SK-N-SH (cell line): ENCODE measurements around the gene SLC25A21. TPM values are rescaled to one million over a fixed set of nuclear protein-coding genes. Genes with fewer than 3 reads are reported as not detected.
A peak's percentile ranks its signal among the peaks of the same experiment; 100 is the strongest.

Source experiments
- CTCF ChIA-PET: fragments of 300-600, 350-600 bp; formaldehyde crosslinking; extraction: SDS; loops from one replicate; lab custom pipeline; 2021; lab: Yijun Ruan, JAX
- POLR2A ChIA-PET: fragments of 350-600 bp; sonication (Branson Sonifier 250); formaldehyde crosslinking; extraction: SDS; loops from one replicate; lab custom pipeline; 2020; ENCODE audit warnings: antibody characterized with exemption, inconsistent platforms; lab: Yijun Ruan, JAX
- DNase-seq: peaks from one replicate; pipeline ENCODE4 v3.0.0; 2012
- H2AFZ ChIP-seq: fragments of 200-600 bp; sonication (generic); 2 replicates; pipeline ENCODE4 v1.8.1; 2016; ENCODE audit warnings: antibody characterized with exemption, mild to moderate bottlenecking, low read depth
- H3F3A ChIP-seq: fragments of 200-600 bp; sonication (generic); replicated peaks from 2 replicates; pipeline ENCODE3; 2016; ENCODE audit warnings: antibody characterized with exemption, mild to moderate bottlenecking; ENCODE audit not compliant: insufficient read depth
- H3K27ac ChIP-seq, 2 experiments: fragments of 200-500 bp in 1 of 2; fragments of 200-600 bp in 1 of 2; sonication (Bioruptor generic) in 1 of 2; sonication (generic), shearing (Covaris generic) in 1 of 2; 2 replicates each; pipeline versions ENCODE4 v1.5.1 to v1.6.1; 2014 to 2016; ENCODE audit warnings: low read depth in 2 of 2, inconsistent platforms in 1 of 2, low read length in 1 of 2, mild to moderate bottlenecking in 1 of 2, mixed read lengths in 1 of 2
- H3K27me3 ChIP-seq: fragments of 200-600 bp; sonication (generic), shearing (Covaris generic); 2 replicates; pipeline ENCODE4 v1.6.1; 2016; ENCODE audit warnings: mixed run types; ENCODE audit not compliant: insufficient read depth
- H3K36me3 ChIP-seq, 2 experiments: fragments of 200-500 bp in 1 of 2; fragments of 200-600 bp in 1 of 2; sonication (Bioruptor generic) in 1 of 2; sonication (generic) in 1 of 2; replicated peaks in 1 of 2; 2 replicates each; pipeline versions ENCODE3 to v1.5.1; 2014 to 2016; ENCODE audit warnings: low read length in 1 of 2, mild to moderate bottlenecking in 1 of 2; ENCODE audit not compliant: insufficient read depth in 2 of 2, control insufficient read depth in 1 of 2
- H3K4me1 ChIP-seq, 2 experiments: fragments of 200-500 bp in 1 of 2; fragments of 200-600 bp in 1 of 2; sonication (Bioruptor generic) in 1 of 2; sonication (generic), shearing (Covaris generic) in 1 of 2; 2 replicates each; pipeline versions ENCODE4 v1.5.1 to v1.6.1; 2014 to 2016; ENCODE audit warnings: low read depth in 1 of 2, low read length in 1 of 2, mixed run types in 1 of 2; ENCODE audit not compliant: insufficient read depth in 2 of 2, control insufficient read depth in 1 of 2
- H3K4me2 ChIP-seq: fragments of 200-600 bp; sonication (generic), shearing (Covaris generic); 2 replicates; pipeline ENCODE4 v1.6.1; 2017; ENCODE audit warnings: mixed run types
- H3K4me3 ChIP-seq, 2 experiments: fragments of 200-500 bp in 1 of 2; fragments of 200-600 bp in 1 of 2; sonication (Bioruptor generic) in 1 of 2; sonication (generic), shearing (Covaris generic) in 1 of 2; 2 replicates each; pipeline versions ENCODE4 v1.5.1 to v1.8.1; 2014 to 2016; ENCODE audit warnings: low read depth in 2 of 2, inconsistent platforms in 1 of 2, low read length in 1 of 2, mild to moderate bottlenecking in 1 of 2, mixed read lengths in 1 of 2, moderate library complexity in 1 of 2
- H3K79me2 ChIP-seq: fragments of 200-600 bp; sonication (generic); 2 replicates; pipeline ENCODE4 v1.8.1; 2017; ENCODE audit warnings: mild to moderate bottlenecking; ENCODE audit not compliant: insufficient read depth
- H3K9ac ChIP-seq: fragments of 200-600 bp; sonication (generic); 2 replicates; pipeline ENCODE4 v1.6.1; 2017; ENCODE audit warnings: mixed run types
- H3K9me2 ChIP-seq: fragments of 200-600 bp; sonication (generic); 2 replicates; pipeline ENCODE4 v1.6.1; 2017; ENCODE audit warnings: mixed run types
- H3K9me3 ChIP-seq: fragments of 200-600 bp; sonication (generic); 2 replicates; pipeline ENCODE4 v1.6.1; 2017; ENCODE audit warnings: mixed run types, mild to moderate bottlenecking, moderate library complexity
- H4K20me1 ChIP-seq: fragments of 200-600 bp; sonication (generic); 2 replicates; pipeline ENCODE4 v1.6.1; 2017; ENCODE audit warnings: mild to moderate bottlenecking, mixed run types; ENCODE audit not compliant: insufficient read depth
- CHD2 ChIP-seq: fragments of 150-350 bp; IDR thresholded peaks from 2 replicates; pipeline ENCODE4 v1.6.1; 2018; ENCODE audit warnings: low read length; ENCODE audit not compliant: partially characterized antibody
- FOSL2 ChIP-seq: IDR thresholded peaks from 2 replicates; pipeline ENCODE4 v1.4.0; 2012; ENCODE audit warnings: low read depth, mild to moderate bottlenecking, moderate library complexity, borderline replicate concordance
- FOXJ3 ChIP-seq: sonication (generic); formaldehyde crosslinking; IDR thresholded peaks from 2 replicates; pipeline ENCODE4 v1.5.1; 2020; ENCODE audit warnings: mild to moderate bottlenecking, missing genetic modification reagents
- FOXM1 ChIP-seq: IDR thresholded peaks from 2 replicates; pipeline ENCODE4 v1.4.0; 2012; ENCODE audit warnings: low read depth, mild to moderate bottlenecking
- GATA2 ChIP-seq: sonication (generic); formaldehyde crosslinking; IDR thresholded peaks from 2 replicates; pipeline ENCODE4 v1.5.0; 2020; ENCODE audit warnings: mild to moderate bottlenecking, missing genetic modification reagents
- MXI1 ChIP-seq: IDR thresholded peaks from 2 replicates; pipeline ENCODE4 v1.6.1; 2012; ENCODE audit warnings: mild to moderate bottlenecking, low read depth, low read length, improper control_type of control experiment
- RAD21 ChIP-seq: IDR thresholded peaks from 2 replicates; pipeline ENCODE4 v1.6.1; 2012; ENCODE audit warnings: mild to moderate bottlenecking, low read length
- RFX5 ChIP-seq: IDR thresholded peaks from 2 replicates; pipeline ENCODE4 v1.6.1; 2012; ENCODE audit warnings: mild to moderate bottlenecking, improper control_type of control experiment, low read length
- TEAD4 ChIP-seq: IDR thresholded peaks from 2 replicates; pipeline ENCODE4 v1.4.0; 2012; ENCODE audit warnings: mild to moderate bottlenecking, borderline replicate concordance; ENCODE audit not compliant: insufficient read depth
- WGBS: methylation state at CpG from one replicate; pipeline ENCODE4 v1.1.6; 2017; ENCODE audit warnings: low lambda C conversion rate; 5-methylcytosine and 5-hydroxymethylcytosine counted together
- polyA plus RNA-seq, 3 experiments: library from polyadenylated mRNA; depleted of rRNA; stranded (reverse); fragments of >200 nt; gene quantifications; 2 replicates each; pipeline ENCODE4 v1.2.3, GENCODE V29; 2012
- TF ChIP-seq, protein P1 (sequence below): IDR thresholded peaks from 2 replicates; pipeline ENCODE4 v1.4.0; 2012; ENCODE audit warnings: low read depth
- TF ChIP-seq, protein P2 (sequence below): fragments of 200-600 bp; sonication (generic); IDR thresholded peaks from 2 replicates; pipeline ENCODE4 v1.6.1; 2017; ENCODE audit warnings: antibody characterized with exemption, mild to moderate bottlenecking, moderate library complexity
- TF ChIP-seq, protein P3 (sequence below): IDR thresholded peaks from 2 replicates; pipeline ENCODE4 v1.4.0; 2012; ENCODE audit warnings: low read depth, borderline replicate concordance
- TF ChIP-seq, protein P4 (sequence below): IDR thresholded peaks from 2 replicates; pipeline ENCODE4 v1.4.0; 2012; ENCODE audit warnings: low read depth, borderline replicate concordance

The SLC25A21 gene
- polyA plus RNA-seq, 1 of the 3 experiments (the other 2 are of a cell fraction), result not detected

DNA sequence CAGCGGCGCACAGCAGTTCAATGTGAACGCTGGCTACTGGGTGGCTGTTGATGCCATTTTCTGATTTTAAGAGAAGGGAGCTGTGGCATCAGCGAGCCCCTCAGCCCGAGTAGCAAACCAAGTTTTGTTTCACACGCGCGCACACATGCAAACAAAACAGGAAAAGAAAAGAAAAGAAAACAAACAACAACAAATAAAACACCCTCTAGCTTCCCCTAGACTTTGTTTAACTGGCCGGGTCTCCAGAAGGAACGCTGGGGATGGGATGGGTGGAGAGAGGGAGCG is 510.2 kb downstream of the SLC25A21 start:
- no peak for TF ChIP-seq FOXM1
- TF ChIP-seq RAD21, result no peak
- TF ChIP-seq, protein P1, sequence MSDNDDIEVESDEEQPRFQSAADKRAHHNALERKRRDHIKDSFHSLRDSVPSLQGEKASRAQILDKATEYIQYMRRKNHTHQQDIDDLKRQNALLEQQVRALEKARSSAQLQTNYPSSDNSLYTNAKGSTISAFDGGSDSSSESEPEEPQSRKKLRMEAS, result no peak
- TF ChIP-seq TEAD4, result no peak
- TF ChIP-seq, protein P2, sequence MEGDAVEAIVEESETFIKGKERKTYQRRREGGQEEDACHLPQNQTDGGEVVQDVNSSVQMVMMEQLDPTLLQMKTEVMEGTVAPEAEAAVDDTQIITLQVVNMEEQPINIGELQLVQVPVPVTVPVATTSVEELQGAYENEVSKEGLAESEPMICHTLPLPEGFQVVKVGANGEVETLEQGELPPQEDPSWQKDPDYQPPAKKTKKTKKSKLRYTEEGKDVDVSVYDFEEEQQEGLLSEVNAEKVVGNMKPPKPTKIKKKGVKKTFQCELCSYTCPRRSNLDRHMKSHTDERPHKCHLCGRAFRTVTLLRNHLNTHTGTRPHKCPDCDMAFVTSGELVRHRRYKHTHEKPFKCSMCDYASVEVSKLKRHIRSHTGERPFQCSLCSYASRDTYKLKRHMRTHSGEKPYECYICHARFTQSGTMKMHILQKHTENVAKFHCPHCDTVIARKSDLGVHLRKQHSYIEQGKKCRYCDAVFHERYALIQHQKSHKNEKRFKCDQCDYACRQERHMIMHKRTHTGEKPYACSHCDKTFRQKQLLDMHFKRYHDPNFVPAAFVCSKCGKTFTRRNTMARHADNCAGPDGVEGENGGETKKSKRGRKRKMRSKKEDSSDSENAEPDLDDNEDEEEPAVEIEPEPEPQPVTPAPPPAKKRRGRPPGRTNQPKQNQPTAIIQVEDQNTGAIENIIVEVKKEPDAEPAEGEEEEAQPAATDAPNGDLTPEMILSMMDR, result no peak
- TF ChIP-seq, protein P3, sequence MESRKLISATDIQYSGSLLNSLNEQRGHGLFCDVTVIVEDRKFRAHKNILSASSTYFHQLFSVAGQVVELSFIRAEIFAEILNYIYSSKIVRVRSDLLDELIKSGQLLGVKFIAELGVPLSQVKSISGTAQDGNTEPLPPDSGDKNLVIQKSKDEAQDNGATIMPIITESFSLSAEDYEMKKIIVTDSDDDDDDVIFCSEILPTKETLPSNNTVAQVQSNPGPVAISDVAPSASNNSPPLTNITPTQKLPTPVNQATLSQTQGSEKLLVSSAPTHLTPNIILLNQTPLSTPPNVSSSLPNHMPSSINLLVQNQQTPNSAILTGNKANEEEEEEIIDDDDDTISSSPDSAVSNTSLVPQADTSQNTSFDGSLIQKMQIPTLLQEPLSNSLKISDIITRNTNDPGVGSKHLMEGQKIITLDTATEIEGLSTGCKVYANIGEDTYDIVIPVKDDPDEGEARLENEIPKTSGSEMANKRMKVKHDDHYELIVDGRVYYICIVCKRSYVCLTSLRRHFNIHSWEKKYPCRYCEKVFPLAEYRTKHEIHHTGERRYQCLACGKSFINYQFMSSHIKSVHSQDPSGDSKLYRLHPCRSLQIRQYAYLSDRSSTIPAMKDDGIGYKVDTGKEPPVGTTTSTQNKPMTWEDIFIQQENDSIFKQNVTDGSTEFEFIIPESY, result no peak
- TF ChIP-seq GATA2 (CRISPR knock-in tag), result no peak
- no peak for TF ChIP-seq RFX5
- TF ChIP-seq, protein P4, sequence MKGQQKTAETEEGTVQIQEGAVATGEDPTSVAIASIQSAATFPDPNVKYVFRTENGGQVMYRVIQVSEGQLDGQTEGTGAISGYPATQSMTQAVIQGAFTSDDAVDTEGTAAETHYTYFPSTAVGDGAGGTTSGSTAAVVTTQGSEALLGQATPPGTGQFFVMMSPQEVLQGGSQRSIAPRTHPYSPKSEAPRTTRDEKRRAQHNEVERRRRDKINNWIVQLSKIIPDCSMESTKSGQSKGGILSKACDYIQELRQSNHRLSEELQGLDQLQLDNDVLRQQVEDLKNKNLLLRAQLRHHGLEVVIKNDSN, result no peak
- no peak for TF ChIP-seq MXI1
- TF ChIP-seq FOSL2, result no peak
- TF ChIP-seq FOXJ3 (CRISPR knock-in tag), result no peak
- TF ChIP-seq CHD2, result no peak
- POLR2A ChIA-PET, result no interaction called here
- Histone ChIP-seq H2AFZ (no peak overlapping the region), H3K4me1 (no peaks in the 10 kb centered on the region; a peak in 1 of 4 replicates), H3K9me2 (no peaks in the 10 kb centered on the region), H3K9me3 (no peaks in the 10 kb centered on the region), H3K36me3 (no peaks in the 10 kb centered on the region), H4K20me1 (no peaks in the 10 kb centered on the region), H3K4me3 (no peak overlapping the region), H3K79me2 (no peaks in the 10 kb centered on the region), H3F3A (no peaks in the 10 kb centered on the region), H3K27me3 (peaks cover 82% of the 10 kb centered on the region), H3K9ac (no peak overlapping the region), H3K4me2 (0 out of 2 replicates have a peak overlapping the region, but pooled peaks have one; percentile 55), H3K27ac (no peak overlapping the region)
- DNase-seq, result no peak
- CTCF ChIA-PET, result interaction anchor here (1.1 kb wide), 1 partner anchor 14 kb away, joined by 3 read pairs; no protein-coding TSS in a partner anchor
- WGBS, result 8% methylated on average over 11 of the region's 11 CpGs
